ENCODE results near the gene SERTAD1. TPM values are rescaled to one million over a fixed set of nuclear protein-coding genes. Genes with fewer than 3 reads are reported as not detected.
"Not testable (repeated sequence)": the region's sequence is repeated elsewhere in the genome, so short reads cannot be mapped to it uniquely, and the experiment has no call there.

Gene SERTAD1
- total RNA-seq, 2 donors from 2014 or later, result 12.7 to 27.2 TPM

GRCh38 chr19:40431698-40432097 lies 5.9 kb upstream of the SERTAD1 start:
- no peak for DNase-seq (ENCODE audit: low spot score)
- peaks cover 0 to 29% of the 10 kb centered on the region in 2 donors for H3K4me1 ChIP-seq
- peak overlapping the region; percentile 91 to 96 for H3K27ac ChIP-seq
- H3K27me3 ChIP-seq, result no peaks in the 10 kb centered on the region
- H3K9me3 ChIP-seq, result no peaks in the 10 kb centered on the region
- no peaks in the 10 kb centered on the region for H3K36me3 ChIP-seq
- TF ChIP-seq, protein P1, sequence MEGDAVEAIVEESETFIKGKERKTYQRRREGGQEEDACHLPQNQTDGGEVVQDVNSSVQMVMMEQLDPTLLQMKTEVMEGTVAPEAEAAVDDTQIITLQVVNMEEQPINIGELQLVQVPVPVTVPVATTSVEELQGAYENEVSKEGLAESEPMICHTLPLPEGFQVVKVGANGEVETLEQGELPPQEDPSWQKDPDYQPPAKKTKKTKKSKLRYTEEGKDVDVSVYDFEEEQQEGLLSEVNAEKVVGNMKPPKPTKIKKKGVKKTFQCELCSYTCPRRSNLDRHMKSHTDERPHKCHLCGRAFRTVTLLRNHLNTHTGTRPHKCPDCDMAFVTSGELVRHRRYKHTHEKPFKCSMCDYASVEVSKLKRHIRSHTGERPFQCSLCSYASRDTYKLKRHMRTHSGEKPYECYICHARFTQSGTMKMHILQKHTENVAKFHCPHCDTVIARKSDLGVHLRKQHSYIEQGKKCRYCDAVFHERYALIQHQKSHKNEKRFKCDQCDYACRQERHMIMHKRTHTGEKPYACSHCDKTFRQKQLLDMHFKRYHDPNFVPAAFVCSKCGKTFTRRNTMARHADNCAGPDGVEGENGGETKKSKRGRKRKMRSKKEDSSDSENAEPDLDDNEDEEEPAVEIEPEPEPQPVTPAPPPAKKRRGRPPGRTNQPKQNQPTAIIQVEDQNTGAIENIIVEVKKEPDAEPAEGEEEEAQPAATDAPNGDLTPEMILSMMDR (IDR thresholded peaks at IDR 0.05), result no peak
- H3K4me3 ChIP-seq, result no peak overlapping the region

GRCh38 chr19:40430242-40430641 lies 4.5 kb upstream of the SERTAD1 start:
- H3K36me3 ChIP-seq; H3K9me3 ChIP-seq; H3K27ac ChIP-seq; H3K4me3 ChIP-seq; DNase-seq (ENCODE audit: low spot score); H3K27me3 ChIP-seq: not testable (repeated sequence)
- peaks cover 0 to 34% of the 10 kb centered on the region in 2 donors for H3K4me1 ChIP-seq

DNA sequence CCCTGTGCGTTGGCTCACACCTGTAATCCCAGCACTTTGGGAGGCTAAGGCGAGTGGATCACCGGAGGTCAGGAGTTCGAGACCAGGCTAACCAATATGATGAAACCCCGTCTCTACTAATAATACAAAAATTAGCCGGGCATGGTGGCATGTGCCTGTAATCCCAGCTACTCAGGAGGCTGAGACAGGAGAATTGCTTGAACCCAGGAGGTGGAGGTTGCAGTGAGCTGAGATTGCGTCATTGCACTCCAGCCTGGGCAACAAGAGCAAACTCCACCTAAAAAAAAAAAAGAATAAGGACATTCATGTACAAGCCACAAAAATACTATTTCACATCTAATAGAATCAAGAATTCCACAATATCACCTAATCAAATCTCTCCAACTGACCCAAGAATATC lies 2.4 kb upstream of the SERTAD1 start:
- DNase-seq (ENCODE audit: low spot score); H3K36me3 ChIP-seq; H3K27me3 ChIP-seq; H3K4me3 ChIP-seq; H3K27ac ChIP-seq; H3K9me3 ChIP-seq: not testable (repeated sequence)
- H3K4me1 ChIP-seq, result peaks cover 0 to 38% of the 10 kb centered on the region in 2 donors

DNA sequence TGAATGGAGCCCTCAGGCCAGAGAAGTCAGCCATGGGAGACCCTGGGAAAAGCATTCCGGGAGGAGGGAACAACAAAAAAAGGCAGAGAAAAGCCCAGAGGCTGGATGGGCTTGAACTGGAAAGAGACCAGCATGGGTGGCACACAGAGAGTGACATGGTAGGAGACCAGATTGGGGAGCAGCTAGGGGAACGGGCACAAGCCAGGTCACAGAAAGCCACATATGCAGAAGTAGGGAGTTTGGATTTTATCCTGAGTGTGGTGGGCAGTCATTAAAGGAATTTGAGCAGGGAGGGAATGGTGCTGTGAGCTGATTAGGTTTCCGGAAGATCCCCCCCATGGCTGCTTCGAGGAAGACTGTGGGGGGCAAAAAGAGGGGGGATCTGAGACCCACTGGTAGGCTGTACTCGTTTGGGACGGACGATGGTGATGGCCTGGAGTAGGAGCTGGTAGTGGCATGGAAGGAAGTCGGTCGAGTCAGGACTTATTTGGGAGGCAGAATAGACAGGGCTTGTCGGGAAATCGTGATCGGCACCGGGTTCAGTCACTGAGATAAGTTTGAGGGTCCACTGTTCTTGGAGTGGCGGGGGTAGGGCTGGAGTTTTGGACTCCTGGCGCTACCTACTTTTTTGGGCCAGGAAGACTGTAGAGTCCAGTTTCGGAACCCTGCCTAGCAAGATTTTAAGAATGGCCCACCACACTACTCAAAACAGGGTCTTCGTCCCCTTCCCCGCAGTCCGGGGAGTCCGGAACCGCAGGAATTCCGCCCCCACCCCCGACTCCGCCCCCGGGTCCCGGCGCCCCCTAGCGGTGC lies 949 bp downstream of the SERTAD1 start:
- Histone ChIP-seq H3K9me3 (no peaks in the 10 kb centered on the region), H3K4me1 (peaks cover 0 to 51% of the 10 kb centered on the region in 2 donors), H3K4me3 (peak overlapping the region; percentile 71 to 97), H3K36me3 (peaks cover 22% of the 10 kb centered on the region), H3K27ac (peak overlapping the region; percentile 100), H3K27me3 (no peaks in the 10 kb centered on the region)
- DNase-seq (ENCODE audit: low spot score), result no peak
- TF ChIP-seq, protein P1 (IDR thresholded peaks at IDR 0.05), result no peak

GRCh38 chr19:40423938-40424337 lies 1.9 kb downstream of the SERTAD1 start:
- Histone ChIP-seq H3K27ac (peak overlapping the region; percentile 100), H3K4me3 (peak overlapping the region; percentile 71 to 97), H3K4me1 (peaks cover 0 to 56% of the 10 kb centered on the region in 2 donors)

DNA sequence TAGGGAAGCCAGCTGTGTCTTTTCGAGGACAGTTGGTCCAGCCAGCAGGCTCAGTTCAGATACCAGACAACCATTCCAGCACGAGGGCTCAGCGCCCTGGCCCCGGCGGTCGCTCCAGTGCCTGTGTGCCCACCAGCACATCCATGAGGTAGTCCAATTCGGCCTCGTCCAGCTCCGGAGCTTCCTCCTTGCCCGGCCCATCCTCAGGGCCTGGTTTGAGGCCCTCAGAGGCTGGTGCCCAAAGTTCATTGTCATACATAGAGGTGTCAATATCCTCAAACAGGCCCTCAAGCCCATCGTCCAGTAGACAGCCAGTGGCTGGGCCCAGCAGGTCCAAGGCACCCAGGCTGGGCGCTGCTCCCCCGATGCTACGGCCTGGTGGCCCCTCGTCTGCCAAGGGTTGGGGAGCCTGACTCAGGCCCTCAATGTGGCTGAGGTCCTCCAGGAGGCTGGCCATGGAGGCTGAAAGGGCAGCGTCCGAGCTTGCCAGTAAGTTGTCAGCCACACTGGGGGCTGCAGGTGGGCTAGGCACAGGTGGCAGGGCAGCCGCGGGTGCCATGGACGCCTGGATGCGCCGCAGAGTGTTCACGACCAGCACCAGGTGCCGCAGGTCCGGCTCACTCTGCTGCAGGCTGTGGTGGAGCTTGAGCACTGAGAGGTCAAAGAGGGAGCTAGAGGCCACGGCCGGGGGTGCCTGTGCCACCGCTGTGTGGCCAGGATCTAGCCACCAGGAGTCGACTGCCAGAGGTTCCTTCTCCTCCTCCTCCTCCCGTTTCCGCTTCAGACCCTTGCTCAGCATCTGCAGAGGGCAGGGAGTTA lies 2.8 kb downstream of the SERTAD1 start:
- TF ChIP-seq, protein P1 (IDR thresholded peaks at IDR 0.05), result no peak
- H3K4me1 ChIP-seq, result peaks cover 0 to 56% of the 10 kb centered on the region in 2 donors

More at GRCh38 chr19:40423938-40424337, 1.9 kb downstream of the SERTAD1 start:
- DNase-seq (ENCODE audit: low spot score), result no peak
- no peaks in the 10 kb centered on the region for H3K9me3 ChIP-seq
- peaks cover 22% of the 10 kb centered on the region for H3K36me3 ChIP-seq
- TF ChIP-seq, protein P1 (IDR thresholded peaks at IDR 0.05), result no peak
- H3K27me3 ChIP-seq, result no peaks in the 10 kb centered on the region

More for the DNA sequence above, 2.8 kb downstream of the SERTAD1 start:
- Histone ChIP-seq H3K36me3 (peaks cover 22% of the 10 kb centered on the region), H3K9me3 (no peaks in the 10 kb centered on the region), H3K27me3 (no peaks in the 10 kb centered on the region), H3K27ac (peak overlapping the region; percentile 98 to 100), H3K4me3 (no peak overlapping the region)
- no peak for DNase-seq (ENCODE audit: low spot score)

Data from right atrium auricular region (tissue), 2 donors.